NCI-H446 (cell line): ENCODE data around the gene GOLGA8A.
"Not testable (repeated sequence)": the region's sequence is repeated elsewhere in the genome, so short reads cannot be mapped to it uniquely, and the experiment has no call there.

Source experiments
- DNase-seq, 2 experiments: peaks; one replicate each; lab custom pipeline; 2025; lab: John Stamatoyannopoulos, UW

Gene GOLGA8A, protein sequence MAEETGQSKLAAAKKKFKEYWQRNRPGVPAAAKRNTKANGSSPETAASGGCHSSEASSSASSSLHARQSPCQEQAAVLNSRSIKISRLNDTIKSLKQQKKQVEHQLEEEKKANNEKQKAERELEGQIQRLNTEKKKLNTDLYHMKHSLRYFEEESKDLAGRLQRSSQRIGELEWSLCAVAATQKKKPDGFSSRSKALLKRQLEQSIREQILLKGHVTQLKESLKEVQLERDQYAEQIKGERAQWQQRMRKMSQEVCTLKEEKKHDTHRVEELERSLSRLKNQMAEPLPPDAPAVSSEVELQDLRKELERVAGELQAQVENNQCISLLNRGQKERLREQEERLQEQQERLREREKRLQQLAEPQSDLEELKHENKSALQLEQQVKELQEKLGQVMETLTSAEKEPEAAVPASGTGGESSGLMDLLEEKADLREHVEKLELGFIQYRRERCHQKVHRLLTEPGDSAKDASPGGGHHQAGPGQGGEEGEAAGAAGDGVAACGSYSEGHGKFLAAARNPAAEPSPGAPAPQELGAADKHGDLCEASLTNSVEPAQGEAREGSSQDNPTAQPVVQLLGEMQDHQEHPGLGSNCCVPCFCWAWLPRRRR

DNA sequence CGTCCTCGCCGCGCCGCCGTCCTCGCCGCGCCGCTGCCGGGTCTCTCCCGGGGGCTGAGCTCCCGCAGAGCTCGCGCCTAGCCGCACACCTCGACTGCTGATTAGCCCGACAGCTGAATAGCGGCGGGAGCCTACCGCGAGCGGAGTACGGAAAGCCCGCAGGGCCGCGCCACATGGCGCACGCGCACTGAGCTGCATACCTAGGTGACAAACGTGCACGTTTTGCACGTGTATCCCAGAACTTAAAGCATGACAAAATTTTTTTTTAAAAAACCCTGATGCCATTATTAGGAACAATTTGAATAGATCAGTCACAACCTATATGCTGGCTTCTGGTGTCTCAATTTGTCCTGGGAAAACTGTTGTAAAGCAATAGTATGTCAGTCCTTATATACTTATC, at the start of gene GOLGA8A:
GOLGA8A (minus strand) TSS at position 122 of the 400 bp plus-strand sequence. CDS start 48,117 bp downstream, outside the sequence.
- DNase-seq = peak; percentile 27 to 79

- DNase-seq = no peak
These were observed 46.0 kb upstream of the GOLGA8A start for GRCh38 chr15:34483644-34484043.

GRCh38 chr15:34481370-34481769, 43.8 kb upstream of the GOLGA8A start:
- DNase-seq = no peak

- no peak for DNase-seq
These were observed 36.2 kb upstream of the GOLGA8A start for GRCh38 chr15:34473840-34474239.

GRCh38 chr15:34472947-34473346, 35.3 kb upstream of the GOLGA8A start:
- no peak for DNase-seq

DNA sequence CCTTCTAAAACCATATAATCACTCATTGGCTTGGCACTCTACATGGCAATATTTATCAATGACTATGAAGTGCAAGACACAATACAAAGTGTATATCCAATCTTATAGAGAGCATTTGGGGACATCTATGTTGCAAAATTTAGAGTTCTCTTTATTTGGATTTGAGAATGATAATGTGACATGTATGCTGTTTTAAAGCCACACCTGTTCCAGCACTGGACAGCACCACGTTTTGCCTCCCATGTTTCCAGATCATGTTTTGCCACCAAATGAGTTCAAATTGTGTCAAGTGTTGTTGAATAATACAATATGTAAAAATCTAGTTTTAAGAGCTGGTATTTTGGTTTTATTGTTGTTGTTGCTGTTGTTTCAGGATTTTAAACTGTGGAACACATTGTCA, 33.3 kb upstream of the GOLGA8A start:
- DNase-seq = no peak

- DNase-seq = no peak
These were observed 32.5 kb upstream of the GOLGA8A start for GRCh38 chr15:34470091-34470490.

- DNase-seq = no peak
These were observed 24.1 kb upstream of the GOLGA8A start for GRCh38 chr15:34461730-34462129.

GRCh38 chr15:34460451-34460850, 22.8 kb upstream of the GOLGA8A start:
- DNase-seq = no peak

GRCh38 chr15:34456658-34457057, 19.1 kb upstream of the GOLGA8A start:
- no peak for DNase-seq

- DNase-seq = no peak
These were observed 5.3 kb upstream of the GOLGA8A start for GRCh38 chr15:34442891-34443290.

GRCh38 chr15:34439878-34440277, 2.3 kb upstream of the GOLGA8A start:
- no peak for DNase-seq

DNA sequence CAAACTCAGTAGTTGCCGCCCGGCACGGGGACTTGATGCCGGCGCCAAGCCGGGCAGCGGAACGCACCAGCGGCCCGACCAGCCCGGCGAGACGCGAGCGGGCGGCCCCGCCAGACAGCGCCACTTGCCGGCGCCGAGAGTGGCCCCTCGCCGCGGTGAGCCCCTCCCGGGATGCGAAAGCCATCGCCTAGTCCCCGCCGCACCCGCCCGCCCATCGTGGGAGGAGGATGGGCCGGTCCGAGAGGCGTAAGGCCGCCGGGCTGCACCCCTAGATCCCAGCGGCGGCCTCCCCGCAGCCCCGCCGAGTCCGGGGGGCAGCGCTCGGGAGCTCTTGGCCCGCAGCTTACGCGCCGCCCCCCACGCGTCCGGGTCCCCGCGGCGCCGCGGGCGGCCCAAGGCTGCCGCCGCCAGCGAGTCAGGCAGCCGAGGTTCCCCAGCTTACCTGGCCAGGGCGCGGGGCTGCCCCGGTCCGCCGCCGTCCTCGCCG, 609 bp downstream of the GOLGA8A start:
- DNase-seq = peak in 1 of 2 experiments; percentile 13

GRCh38 chr15:34436126-34436955, 1.3 kb downstream of the GOLGA8A start:
- no peak for DNase-seq

DNA sequence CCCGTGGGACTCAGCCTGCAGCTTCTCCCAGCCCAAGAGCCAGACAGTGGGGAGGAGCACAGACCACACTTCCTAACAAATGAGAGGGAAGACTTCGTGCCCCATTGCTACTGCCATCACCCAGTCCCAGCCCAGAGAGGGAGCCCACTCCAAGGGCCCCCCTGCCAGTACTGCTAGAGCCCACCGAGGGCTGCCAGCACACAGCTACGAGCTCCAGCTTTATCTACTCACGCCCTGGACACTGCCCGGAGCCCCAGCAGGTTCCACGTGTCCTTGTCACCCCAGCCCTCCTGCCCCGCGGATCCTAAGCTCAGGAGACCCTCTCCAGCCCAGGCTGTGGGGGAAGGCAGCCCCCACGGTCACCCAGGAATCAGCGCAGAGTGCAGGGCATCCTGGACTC, 1.9 kb downstream of the GOLGA8A start:
- no peak for DNase-seq

GRCh38 chr15:34434627-34435305, 2.8 kb downstream of the GOLGA8A start:
- DNase-seq = no peak

DNA sequence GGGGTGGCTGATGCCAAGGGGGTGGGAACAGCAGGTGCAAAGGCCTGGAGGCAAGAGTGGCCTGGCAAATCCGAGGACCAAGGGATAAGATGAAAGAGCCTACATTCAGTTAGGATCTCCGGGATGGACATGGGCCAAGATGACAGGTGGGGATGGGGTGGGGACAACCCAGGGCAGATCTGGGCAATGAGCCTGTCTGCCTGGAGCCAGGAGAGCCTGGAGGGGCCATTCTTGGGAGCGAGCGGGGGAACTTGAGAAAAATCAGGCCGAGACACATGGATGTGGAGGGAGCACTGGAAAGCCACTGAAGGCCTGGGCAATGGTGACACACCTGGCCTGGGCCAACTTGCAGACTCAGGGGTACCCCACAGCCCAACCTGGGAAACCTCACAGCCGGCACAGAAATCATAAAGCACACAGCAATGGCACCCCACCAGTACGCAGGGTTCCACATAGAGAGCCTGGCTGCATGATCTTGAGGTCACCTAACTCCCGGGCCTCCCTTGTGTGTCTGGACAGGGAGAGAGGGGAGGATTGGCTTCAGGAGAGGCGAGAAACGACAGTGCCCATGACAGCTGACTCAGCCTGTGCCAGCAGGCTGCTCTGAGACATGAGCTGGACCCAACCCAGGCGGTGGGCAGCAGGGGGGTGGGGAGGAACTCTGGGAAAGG, 3.5 kb downstream of the GOLGA8A start:
- DNase-seq = peak in 1 of 2 experiments; percentile 34

DNA sequence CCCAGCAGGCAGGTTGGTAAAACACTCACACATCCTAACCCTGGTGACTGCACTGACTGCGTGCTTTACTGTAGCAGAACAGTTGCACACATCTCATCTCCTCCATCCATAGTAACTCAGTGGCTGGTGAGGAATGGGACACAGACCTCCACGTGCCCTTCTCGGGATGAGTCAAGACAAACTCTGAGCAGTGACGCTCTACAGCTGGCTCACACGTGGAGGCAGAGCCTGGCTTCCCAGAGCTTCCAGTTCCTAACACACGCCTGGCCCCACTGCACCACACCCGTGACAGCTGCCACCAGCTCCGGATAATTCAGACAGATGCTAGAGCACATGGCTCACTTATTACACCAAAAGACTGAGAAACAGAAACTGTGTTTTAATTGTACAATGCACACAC, 7.0 kb downstream of the GOLGA8A start:
- not testable (repeated sequence) for DNase-seq

DNA sequence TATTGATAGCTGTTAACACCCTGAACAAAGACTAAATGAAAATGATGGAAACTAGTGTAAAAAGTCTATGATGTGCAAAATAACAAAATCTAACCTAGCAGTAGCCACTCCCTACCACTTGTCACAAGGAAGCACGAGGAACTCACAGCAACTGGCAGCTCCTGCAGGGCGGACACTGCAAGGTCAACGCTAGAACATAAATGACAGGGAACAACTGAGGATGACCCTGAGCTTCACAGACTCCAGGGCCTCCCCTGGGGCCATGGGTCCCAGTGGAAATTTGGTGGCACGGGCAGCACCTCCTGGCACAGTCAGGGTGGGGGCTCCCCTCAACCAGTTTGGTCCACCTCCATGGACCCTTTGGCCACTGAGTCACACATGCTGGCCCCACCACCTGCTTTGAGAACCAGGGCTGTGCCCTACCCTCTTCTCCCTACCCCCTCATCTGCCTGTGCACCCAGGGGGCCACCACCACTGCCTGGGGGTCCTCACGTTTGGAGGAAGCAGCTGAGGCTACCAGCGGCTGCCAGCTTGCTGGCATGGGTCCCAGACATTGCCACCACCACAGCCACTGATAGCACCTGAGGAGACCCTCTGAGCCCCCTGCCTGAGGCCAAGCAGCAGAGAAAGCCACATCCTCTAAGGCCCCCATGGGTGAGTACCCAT, 14.1 kb downstream of the GOLGA8A start:
- DNase-seq = not testable (repeated sequence)

- DNase-seq = not testable (repeated sequence)
These were observed 16.7 kb downstream of the GOLGA8A start for GRCh38 chr15:34420953-34421352.

DNA sequence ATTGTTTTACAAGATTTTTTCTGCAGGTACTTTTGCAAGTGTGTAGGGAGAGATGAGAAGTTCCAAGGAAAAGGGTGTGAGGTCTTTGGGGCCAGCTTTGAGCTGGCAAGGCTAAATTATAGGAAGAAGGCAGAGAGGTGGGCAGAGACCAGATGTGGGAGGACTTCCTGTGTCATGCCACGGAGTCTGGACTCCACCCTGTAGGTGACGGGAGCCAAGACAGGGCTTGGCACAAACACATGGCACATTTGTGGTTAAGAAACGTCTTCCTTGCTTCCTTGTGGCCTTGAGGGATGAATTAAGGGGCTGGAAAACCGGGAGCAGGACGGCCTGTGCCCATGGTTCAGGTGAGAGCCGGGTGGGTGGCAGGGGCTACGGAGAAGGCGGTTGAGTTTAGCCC, 19.2 kb downstream of the GOLGA8A start:
- DNase-seq = not testable (repeated sequence)
